Neural cell (in vitro differentiated cells): Measurements from ENCODE around the gene GLI3. TPM values are rescaled to one million over a fixed set of nuclear protein-coding genes. Genes with fewer than 3 reads are reported as not detected.

Experiments used
- H2AFZ ChIP-seq: fragments of 200-600, 300-800 bp; sonication (generic), shearing (Covaris generic); 2 replicates; pipeline ENCODE4 v1.6.0; 2014; ENCODE audit warnings: low read depth, mild to moderate bottlenecking, antibody characterized with exemption, low read length, moderate library complexity
- H3F3A ChIP-seq: fragments of 200-600 bp; shearing (Covaris generic); 2 replicates; pipeline ENCODE4 v1.6.1; 2016; ENCODE audit warnings: mild to moderate bottlenecking, moderate library complexity, mixed read lengths, antibody characterized with exemption, low read length; ENCODE audit not compliant: insufficient read depth, poor library complexity, severe bottlenecking
- H3K27ac ChIP-seq: fragments of 200-600, 300-800 bp; sonication (generic), shearing (Covaris generic); 2 replicates; pipeline ENCODE4 v1.5.1; 2014; ENCODE audit warnings: mild to moderate bottlenecking, low read length, moderate library complexity
- H3K27me3 ChIP-seq: fragments of 300-800, 200-600 bp; sonication (generic), shearing (Covaris generic); 2 replicates; pipeline ENCODE4 v1.6.0; 2014; ENCODE audit warnings: mild to moderate bottlenecking, low read depth, low read length, moderate library complexity; ENCODE audit not compliant: insufficient read depth
- H3K36me3 ChIP-seq: fragments of 300-800, 200-600 bp; sonication (generic), shearing (Covaris generic); 2 replicates; pipeline ENCODE4 v1.5.1; 2014; ENCODE audit warnings: mild to moderate bottlenecking, antibody characterized with exemption, low read length, moderate library complexity; ENCODE audit not compliant: insufficient read depth
- H3K4me2 ChIP-seq: fragments of 300-800, 200-600 bp; sonication (generic), shearing (Covaris generic); 2 replicates; pipeline ENCODE4 v1.6.0; 2014; ENCODE audit warnings: mild to moderate bottlenecking, low read length
- H3K4me3 ChIP-seq: fragments of 300-800, 200-600 bp; sonication (generic), shearing (Covaris generic); 2 replicates; pipeline ENCODE4 v1.5.1; 2014; ENCODE audit warnings: mild to moderate bottlenecking, low read length, moderate library complexity
- H3K79me2 ChIP-seq: fragments of 200-600 bp; shearing (Covaris generic); replicated peaks from 2 replicates; pipeline ENCODE4 v1.6.0; 2014; ENCODE audit warnings: mild to moderate bottlenecking, low read length, moderate library complexity; ENCODE audit not compliant: insufficient read depth
- H3K9ac ChIP-seq: fragments of 300-800, 200-600 bp; sonication (generic), shearing (Covaris generic); 2 replicates; pipeline ENCODE4 v1.6.1; 2016; ENCODE audit warnings: mild to moderate bottlenecking, low read length, mixed read lengths
- H3K9me2 ChIP-seq: fragments of 200-600 bp; shearing (Covaris generic); 2 replicates; pipeline ENCODE4 v1.6.1; 2016; ENCODE audit warnings: mild to moderate bottlenecking, low read length, mixed read lengths; ENCODE audit not compliant: insufficient read depth
- H3K9me3 ChIP-seq: fragments of 200-600, 300-800 bp; sonication (generic), shearing (Covaris generic); 2 replicates; pipeline ENCODE4 v1.6.1; 2016; ENCODE audit warnings: mild to moderate bottlenecking, mixed run types, low read length, moderate library complexity, mixed read lengths
- H4K20me1 ChIP-seq: fragments of 200-600 bp; shearing (Covaris generic); 2 replicates; pipeline ENCODE4 v1.6.1; 2016; ENCODE audit warnings: mild to moderate bottlenecking, mixed run types; ENCODE audit not compliant: insufficient read depth
- EP300 ChIP-seq: fragments of 450-650 bp; conservative IDR thresholded peaks from 2 replicates; pipeline ENCODE4 v1.6.1; 2014; ENCODE audit warnings: antibody characterized with exemption, mild to moderate bottlenecking, moderate library complexity; ENCODE audit not compliant: poor library complexity, severe bottlenecking
- EZH2 ChIP-seq: fragments of 200-600, 300-800 bp; shearing (Covaris generic), sonication (generic); IDR thresholded peaks from 2 replicates; pipeline ENCODE4 v1.6.1; 2014; ENCODE audit warnings: antibody characterized with exemption, low read length, borderline replicate concordance, mild to moderate bottlenecking; ENCODE audit not compliant: insufficient read depth, poor library complexity, severe bottlenecking
- MXI1 ChIP-seq: fragments of 450-650 bp; conservative IDR thresholded peaks from 2 replicates; pipeline ENCODE4 v1.6.1; 2014; ENCODE audit warnings: antibody characterized with exemption, mild to moderate bottlenecking; ENCODE audit not compliant: poor library complexity, severe bottlenecking
- POLR2AphosphoS5 ChIP-seq: IDR thresholded peaks from 2 replicates; pipeline ENCODE4 v1.6.1; 2012
- RAD21 ChIP-seq: fragments of 450-650 bp; conservative IDR thresholded peaks from 2 replicates; pipeline ENCODE4 v1.6.1; 2014; ENCODE audit warnings: antibody characterized with exemption, mild to moderate bottlenecking, moderate library complexity
- SMC3 ChIP-seq: fragments of 450-650 bp; conservative IDR thresholded peaks from 2 replicates; pipeline ENCODE4 v1.6.1; 2014; ENCODE audit warnings: antibody characterized with exemption, mild to moderate bottlenecking, moderate library complexity; ENCODE audit not compliant: poor library complexity
- TAF1 ChIP-seq: IDR thresholded peaks from 2 replicates; pipeline ENCODE4 v1.6.1; 2012; ENCODE audit warnings: low read depth
- polyA plus RNA-seq: library from polyadenylated mRNA; depleted of rRNA; stranded (reverse); fragments of >200 nt; gene quantifications from 2 replicates; pipeline ENCODE4 v1.2.3, GENCODE V29; 2014
- TF ChIP-seq, protein P1 (sequence below): IDR thresholded peaks from 2 replicates; pipeline ENCODE4 v1.6.1; 2012; ENCODE audit warnings: borderline replicate concordance
- TF ChIP-seq, protein P2 (sequence below): fragments of 450-650 bp; IDR thresholded peaks from 2 replicates; pipeline ENCODE4 v1.5.1; 2014; ENCODE audit warnings: antibody characterized with exemption, mild to moderate bottlenecking, moderate library complexity; ENCODE audit not compliant: poor library complexity, severe bottlenecking

GLI3 gene
- polyA plus RNA-seq, 1 donor from 2014 or later, result 0.19 TPM

GRCh38 chr7:41925946-41926345, 311.1 kb downstream of the GLI3 start:
- Histone ChIP-seq H3K9ac (no peak overlapping the region), H3K4me3 (no peak overlapping the region), H3K9me2 (no peaks in the 10 kb centered on the region), H3K9me3 (no peaks in the 10 kb centered on the region), H2AFZ (no peak overlapping the region), H3K27ac (no peak overlapping the region), H4K20me1 (no peaks in the 10 kb centered on the region), H3F3A (no peaks in the 10 kb centered on the region), H3K4me2 (no peak overlapping the region), H3K27me3 (no peaks in the 10 kb centered on the region), H3K36me3 (no peaks in the 10 kb centered on the region), H3K79me2 (no peaks in the 10 kb centered on the region)
- no peak for TF ChIP-seq SMC3
- TF ChIP-seq MXI1, result no peak
- no peak for TF ChIP-seq EZH2
- no peak for TF ChIP-seq POLR2AphosphoS5
- TF ChIP-seq TAF1, result no peak
- TF ChIP-seq, protein P1, sequence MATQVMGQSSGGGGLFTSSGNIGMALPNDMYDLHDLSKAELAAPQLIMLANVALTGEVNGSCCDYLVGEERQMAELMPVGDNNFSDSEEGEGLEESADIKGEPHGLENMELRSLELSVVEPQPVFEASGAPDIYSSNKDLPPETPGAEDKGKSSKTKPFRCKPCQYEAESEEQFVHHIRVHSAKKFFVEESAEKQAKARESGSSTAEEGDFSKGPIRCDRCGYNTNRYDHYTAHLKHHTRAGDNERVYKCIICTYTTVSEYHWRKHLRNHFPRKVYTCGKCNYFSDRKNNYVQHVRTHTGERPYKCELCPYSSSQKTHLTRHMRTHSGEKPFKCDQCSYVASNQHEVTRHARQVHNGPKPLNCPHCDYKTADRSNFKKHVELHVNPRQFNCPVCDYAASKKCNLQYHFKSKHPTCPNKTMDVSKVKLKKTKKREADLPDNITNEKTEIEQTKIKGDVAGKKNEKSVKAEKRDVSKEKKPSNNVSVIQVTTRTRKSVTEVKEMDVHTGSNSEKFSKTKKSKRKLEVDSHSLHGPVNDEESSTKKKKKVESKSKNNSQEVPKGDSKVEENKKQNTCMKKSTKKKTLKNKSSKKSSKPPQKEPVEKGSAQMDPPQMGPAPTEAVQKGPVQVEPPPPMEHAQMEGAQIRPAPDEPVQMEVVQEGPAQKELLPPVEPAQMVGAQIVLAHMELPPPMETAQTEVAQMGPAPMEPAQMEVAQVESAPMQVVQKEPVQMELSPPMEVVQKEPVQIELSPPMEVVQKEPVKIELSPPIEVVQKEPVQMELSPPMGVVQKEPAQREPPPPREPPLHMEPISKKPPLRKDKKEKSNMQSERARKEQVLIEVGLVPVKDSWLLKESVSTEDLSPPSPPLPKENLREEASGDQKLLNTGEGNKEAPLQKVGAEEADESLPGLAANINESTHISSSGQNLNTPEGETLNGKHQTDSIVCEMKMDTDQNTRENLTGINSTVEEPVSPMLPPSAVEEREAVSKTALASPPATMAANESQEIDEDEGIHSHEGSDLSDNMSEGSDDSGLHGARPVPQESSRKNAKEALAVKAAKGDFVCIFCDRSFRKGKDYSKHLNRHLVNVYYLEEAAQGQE, result no peak
- no peak for TF ChIP-seq RAD21
- TF ChIP-seq EP300, result no peak
- TF ChIP-seq, protein P2, sequence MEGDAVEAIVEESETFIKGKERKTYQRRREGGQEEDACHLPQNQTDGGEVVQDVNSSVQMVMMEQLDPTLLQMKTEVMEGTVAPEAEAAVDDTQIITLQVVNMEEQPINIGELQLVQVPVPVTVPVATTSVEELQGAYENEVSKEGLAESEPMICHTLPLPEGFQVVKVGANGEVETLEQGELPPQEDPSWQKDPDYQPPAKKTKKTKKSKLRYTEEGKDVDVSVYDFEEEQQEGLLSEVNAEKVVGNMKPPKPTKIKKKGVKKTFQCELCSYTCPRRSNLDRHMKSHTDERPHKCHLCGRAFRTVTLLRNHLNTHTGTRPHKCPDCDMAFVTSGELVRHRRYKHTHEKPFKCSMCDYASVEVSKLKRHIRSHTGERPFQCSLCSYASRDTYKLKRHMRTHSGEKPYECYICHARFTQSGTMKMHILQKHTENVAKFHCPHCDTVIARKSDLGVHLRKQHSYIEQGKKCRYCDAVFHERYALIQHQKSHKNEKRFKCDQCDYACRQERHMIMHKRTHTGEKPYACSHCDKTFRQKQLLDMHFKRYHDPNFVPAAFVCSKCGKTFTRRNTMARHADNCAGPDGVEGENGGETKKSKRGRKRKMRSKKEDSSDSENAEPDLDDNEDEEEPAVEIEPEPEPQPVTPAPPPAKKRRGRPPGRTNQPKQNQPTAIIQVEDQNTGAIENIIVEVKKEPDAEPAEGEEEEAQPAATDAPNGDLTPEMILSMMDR, result no peak

DNA sequence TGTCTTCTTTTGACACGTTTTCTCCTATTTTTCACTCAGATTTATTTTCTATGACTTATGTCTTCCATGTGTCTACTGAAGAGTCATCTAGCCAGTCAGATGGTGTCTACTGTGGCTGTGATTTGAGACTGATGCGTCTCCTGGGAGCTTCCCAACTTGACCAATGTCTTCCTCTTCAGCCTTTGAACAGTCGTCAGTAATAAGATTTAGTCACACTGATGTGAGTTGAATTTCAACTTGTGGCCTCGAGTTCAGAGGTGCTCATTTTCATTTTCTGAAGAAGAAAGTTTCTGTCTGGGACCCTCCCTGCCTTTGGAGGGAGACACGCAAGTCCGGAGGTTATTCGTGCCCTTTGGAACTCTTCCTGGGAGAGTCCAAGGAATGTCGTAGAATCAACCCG, 312.2 kb downstream of the GLI3 start:
- no peaks in the 10 kb centered on the region for H4K20me1 ChIP-seq
- H3F3A ChIP-seq, result no peaks in the 10 kb centered on the region
- no peak overlapping the region for H3K4me2 ChIP-seq
- no peak overlapping the region for H3K4me3 ChIP-seq
- no peak overlapping the region for H3K27ac ChIP-seq
- H3K9ac ChIP-seq, result no peak overlapping the region
- H2AFZ ChIP-seq, result no peak overlapping the region
- no peaks in the 10 kb centered on the region for H3K27me3 ChIP-seq
- no peaks in the 10 kb centered on the region for H3K36me3 ChIP-seq
- H3K9me2 ChIP-seq, result no peaks in the 10 kb centered on the region
- H3K9me3 ChIP-seq, result no peaks in the 10 kb centered on the region
- H3K79me2 ChIP-seq, result no peaks in the 10 kb centered on the region
- TF ChIP-seq POLR2AphosphoS5 (no peak), SMC3 (no peak), TAF1 (no peak), EZH2 (no peak), RAD21 (no peak), EP300 (no peak), MXI1 (no peak)
- TF ChIP-seq, protein P1, result no peak
- TF ChIP-seq, protein P2, result no peak
